Fibroblast of skin of scalp (primary cell): ENCODE results near the gene NUTM2F.
A peak's percentile ranks its signal among the peaks of the same experiment; 100 is the strongest.
"Not testable (repeated sequence)": the region's sequence is repeated elsewhere in the genome, so short reads cannot be mapped to it uniquely, and the experiment has no call there.

Experiments used
- DNase-seq: peaks from one replicate; pipeline ENCODE4 v3.0.0-alpha.2; 2013

The NUTM2F gene

DNA sequence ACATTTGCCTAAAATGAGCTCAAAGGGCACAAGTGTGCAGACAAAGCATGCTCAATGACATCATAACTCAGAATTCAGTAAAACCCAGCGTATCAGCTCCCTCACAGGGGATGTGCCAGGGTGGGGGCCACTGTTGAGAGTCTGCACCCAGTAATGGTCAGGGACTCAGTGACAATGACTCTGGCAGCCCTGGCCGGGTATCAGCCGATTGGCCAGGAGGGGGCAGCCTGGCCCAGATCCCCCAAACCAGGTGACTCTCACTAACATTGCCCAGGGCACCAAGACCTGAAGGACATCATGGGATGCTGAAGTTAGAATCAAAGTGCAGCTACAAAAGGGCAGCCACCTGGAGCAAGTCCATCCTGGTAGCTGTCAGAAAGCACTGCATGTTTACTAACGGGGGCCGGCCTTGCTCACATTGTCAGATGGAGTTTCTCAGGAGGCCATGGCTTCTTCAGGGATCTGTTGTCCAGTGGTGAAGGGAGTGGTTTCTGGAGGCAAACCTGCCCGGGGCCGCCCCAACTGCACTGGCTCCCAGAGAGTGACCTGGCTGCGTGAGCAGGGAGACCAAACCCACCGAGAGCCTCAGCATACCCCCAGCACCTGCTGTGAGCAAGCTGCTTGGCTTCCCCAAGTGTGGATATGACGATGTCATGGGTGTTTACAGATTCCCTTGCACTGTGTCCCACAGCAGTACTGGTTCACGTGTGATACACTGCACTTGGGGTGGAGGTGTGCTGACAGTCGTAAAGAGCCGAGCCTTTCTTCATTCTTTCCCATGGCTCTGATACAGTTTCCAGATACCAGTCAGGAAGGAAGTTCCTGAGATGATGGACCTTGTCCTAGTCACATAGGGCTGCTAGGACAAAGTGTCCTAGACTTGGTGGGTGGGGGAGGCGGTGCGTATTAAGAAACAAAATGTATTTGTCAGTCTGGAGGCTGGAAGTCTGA is 13.1 kb downstream of the NUTM2F start:
- DNase-seq, result not testable (repeated sequence)

DNA sequence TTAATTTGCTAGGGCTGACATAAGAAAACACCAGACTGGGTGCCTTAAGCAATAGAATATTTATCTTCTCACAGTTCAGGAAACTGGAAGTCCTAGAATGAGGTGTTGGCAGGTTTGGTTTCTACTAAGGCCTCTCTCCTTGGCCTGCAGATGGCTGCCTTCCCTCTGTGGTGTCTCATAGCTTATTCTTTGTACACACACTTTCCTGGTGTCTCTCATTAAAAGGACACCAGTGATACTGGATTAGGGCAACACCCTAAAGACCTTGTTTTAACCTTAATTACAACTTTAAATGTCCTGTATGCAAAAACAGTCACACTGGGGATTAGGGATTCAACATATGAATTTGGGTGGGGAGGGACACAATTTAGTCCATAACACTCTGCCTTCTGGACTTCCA is 25.1 kb downstream of the NUTM2F start:
- no peak for DNase-seq

DNA sequence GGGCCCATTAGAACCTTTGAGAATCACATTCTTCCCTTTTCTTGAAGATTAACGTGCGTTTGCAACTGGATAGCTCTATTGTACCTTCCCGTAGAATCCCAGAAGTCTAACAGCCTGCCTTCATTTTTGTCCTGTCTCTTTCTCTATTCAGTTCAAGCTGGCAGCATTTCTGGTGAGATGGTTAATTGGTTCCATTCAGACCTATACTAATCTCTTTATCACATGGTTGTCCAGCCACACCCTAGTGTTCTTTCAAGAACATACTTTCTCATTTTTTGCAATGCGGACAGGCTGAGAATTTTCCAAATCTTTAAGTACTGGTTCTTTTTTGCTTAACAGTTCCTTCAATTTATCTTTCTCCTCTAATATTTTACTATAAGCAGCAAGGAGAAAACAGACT is 26.0 kb downstream of the NUTM2F start:
- no peak for DNase-seq

DNA sequence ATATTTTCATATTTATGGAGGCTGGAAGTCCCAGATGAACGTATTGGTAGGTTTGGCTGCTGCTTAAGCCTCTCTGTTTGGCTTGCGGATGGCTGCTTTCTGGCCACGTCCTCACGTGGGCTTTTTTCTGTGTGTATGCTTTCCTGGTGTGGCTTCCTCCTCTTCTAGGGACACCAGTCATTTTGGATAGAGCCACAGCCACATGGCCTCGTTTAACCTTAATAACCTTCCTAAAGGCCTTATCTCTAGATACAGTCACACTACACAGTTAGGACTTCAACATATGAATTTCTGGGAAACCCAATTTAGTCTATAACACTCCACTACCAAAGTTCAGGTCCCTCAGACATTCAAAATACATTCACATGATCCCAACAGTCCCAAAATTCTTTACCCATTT is 26.9 kb downstream of the NUTM2F start:
- no peak for DNase-seq

DNA sequence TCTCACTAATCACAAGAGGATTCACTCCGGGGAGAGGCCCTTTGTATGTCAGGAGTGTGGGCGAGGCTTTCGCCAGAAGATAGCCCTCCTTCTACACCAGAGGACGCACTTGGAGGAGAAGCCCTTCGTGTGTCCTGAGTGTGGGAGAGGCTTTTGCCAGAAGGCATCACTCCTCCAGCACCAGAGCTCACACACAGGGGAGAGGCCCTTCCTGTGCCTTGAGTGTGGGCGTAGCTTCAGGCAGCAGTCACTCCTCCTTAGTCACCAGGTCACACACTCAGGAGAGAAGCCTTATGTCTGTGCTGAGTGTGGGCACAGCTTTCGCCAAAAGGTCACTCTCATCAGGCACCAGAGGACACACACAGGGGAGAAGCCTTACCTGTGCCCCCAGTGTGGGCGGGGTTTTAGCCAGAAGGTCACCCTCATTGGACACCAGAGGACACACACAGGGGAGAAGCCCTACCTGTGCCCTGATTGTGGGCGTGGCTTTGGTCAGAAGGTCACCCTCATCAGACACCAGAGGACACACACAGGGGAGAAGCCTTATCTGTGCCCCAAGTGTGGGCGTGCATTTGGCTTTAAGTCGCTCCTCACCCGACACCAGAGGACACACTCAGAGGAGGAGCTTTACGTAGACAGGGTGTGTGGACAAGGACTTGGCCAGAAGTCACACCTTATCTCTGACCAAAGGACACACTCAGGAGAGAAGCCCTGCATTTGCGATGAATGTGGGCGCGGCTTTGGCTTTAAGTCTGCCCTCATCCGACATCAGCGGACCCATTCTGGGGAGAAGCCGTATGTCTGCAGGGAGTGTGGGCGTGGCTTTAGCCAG is 27.8 kb downstream of the NUTM2F start:
- no peak for DNase-seq

DNA sequence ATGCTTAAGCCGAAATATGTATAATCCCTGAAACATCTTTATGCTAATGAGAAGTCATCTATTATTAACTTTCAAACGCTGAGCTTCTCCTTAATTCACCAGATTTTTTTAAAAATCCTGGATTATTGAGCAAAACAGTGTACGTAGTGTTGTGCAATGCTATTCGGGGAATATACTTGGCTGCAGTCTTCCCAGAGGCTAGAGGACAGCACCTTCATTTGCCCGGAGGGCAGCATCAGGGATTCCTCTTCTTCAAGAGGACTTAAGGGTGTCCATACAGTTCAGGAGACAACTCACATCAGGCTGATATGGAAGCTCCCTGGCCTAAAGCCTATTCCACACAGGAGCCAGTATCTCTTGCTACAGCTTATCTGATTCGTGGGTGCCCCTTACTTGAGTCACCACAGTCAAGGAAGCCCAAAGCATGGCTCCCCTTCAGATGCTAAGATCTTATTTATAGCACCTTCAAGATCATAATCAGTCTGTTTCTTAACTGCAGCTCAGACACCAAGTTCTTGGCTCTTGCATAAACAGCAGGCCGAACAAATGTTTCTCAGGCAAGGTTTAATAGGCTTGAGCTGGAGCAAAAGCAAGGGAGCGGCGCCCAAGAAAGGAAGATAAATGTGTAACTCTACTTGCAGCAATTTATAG is 29.4 kb downstream of the NUTM2F start:
- no peak for DNase-seq

DNA sequence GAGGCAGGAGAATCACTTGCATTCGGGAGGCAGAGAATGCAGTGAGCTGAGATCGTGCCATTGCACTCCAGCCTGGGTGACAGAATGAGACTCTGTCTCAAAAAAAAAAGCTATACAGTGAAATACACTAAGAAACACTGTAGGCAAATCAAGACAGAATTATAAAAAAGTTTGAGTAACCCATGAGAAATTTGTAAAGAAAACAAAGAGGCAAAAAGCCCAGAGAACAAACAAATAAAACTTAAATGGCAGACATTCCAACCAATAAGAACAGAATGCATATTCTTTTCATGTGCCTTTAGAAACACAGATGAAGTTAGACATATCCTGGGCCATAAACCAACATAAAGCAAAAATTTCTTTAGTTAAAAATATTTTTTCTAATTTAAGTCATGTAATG is 38.8 kb downstream of the NUTM2F start:
- peak; percentile 60 for DNase-seq

DNA sequence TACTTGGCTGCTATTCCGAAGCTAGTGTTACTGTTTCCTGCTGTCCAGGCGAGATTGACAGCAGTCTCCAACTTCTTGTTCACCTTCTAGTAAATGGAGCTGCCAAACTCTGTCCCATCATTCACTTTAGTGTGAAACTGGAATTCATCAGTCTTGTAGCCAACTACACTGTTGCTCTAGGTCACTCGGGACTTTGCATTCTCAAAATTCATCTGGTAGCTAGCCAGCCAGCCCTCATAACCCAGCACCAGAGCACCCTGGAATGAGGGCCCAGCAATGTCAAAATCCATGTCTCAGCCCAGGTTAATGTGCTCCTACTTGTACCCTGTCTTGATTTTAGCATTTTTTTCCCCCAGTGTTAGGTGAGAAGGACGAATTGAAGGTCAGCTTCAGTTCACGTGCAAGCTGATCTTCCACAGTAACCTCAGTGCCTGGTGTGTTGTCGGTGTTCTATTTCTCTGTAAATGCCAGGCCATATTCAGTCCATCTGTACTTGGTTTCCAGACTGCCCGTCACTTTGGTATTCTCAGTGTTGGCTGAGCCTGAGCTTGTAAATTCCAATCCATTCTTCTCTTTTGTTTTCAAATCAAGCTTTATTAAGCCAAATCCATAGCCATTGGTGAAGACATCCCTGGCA is 40.4 kb downstream of the NUTM2F start:
- no peak for DNase-seq

DNA sequence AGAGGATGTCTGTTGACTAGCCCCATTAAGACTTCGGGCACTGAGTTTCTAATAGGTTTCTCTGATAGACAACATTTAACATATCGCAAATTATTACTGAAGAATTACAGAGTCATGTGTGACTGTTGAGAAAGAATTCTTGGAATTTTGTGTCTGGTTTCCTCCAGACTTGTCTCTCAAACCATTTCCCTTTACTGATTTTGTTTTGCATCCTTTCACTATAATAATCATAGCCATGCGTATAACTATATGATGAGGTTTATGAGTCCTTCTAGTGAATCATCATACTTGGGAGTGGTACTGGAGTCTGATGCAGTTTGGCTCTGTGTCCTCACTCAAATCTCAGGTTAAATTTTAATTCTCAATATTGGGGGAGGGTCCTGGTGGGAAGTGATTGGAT is 42.3 kb downstream of the NUTM2F start:
- DNase-seq, result peak; percentile 48

DNA sequence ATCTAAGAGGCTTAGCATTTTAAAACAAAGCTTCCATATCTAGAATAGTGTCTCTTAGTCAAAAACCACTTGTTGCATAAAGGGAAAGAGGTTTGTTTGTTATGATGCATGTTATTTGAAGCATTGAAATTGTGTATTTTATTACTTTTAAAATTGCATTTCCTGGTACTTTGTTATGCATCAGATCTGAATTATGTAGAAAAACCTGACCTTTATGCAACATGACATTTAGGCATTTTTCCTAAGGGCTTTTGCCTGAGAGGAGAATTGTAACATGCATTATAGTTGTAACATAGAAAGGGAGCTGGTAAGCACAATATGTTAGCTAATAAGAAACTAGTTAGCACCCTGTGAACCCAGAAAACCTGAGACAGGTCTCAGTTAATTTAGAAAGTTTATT is 47.3 kb downstream of the NUTM2F start:
- DNase-seq, result no peak

DNA sequence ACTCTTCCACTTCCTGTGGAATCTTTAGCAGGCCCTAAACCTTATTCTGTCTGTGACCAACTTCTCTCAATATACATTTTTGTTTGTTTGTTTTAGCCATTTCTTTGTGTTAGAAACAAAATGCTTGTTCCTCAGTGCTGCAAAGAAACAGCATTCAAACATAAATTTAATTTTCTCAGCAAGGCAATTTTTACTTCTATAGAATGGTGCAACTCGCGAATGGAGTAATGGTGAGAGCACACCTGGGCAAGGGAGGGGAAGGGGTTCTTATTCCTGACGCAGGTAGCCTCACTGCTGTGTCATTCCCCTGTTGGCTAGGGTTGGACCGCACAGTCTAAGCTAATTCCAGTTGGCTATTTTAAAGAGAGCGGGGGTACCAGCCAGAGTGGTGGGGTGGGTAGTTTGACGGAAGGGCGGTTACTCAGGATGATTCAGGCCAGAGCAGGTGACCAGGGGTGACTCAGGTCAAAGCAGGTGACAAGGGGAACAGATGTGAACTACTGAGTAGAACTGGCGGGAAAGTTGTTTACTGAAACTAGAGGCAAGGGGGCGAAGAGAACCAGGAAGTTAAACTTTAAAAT is 47.9 kb downstream of the NUTM2F start:
- DNase-seq, result no peak

DNA sequence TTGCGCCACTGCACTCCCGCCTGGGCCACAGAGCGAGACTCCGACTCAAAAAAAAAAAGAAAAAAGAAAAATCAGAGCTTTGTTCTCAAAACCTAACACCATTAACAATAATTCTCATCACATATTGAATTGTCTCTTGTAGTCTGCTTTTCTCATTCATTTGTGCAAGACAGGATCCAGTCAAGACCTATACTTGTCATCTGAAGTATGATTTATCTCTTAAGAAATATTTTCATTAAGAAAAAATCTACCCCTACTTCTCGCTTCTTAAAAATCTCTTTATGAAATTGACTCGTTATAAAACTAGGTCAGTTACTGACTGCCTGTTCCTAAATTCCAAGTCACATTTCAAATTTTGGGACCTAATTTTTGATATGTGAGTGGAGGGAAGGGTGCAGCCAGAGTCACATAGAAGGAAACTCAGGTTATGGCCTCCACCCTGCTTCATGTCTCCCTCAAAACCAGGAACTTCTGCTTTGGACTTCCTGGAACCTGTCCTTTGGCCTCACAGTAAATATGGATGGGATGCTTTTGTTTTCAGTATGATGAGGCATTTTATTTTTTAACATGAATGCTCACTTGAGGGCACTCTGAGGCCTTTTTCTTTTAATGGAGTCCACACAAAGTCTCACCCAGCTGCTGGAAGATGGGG is 50.4 kb downstream of the NUTM2F start:
- DNase-seq, result no peak

DNA sequence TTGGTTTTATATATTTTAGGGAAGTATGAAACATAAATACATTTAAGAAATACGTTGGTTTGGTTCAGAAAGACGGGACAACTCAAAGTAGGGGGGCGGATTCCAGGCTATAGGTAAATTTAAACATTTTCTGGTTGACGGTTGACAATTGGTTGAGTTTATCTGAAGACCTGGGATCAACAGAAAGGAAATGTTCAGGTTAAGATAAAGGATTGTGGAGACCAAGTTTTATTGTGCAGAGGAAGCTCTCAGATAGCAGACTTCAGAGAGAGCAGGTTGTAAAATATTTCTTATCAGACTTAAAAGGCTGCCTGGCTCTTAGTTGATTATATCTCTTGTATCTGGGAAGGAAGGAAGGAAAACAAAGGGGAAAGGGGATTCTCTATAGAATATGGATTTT is 51.4 kb downstream of the NUTM2F start:
- DNase-seq, result not testable (repeated sequence)

DNA sequence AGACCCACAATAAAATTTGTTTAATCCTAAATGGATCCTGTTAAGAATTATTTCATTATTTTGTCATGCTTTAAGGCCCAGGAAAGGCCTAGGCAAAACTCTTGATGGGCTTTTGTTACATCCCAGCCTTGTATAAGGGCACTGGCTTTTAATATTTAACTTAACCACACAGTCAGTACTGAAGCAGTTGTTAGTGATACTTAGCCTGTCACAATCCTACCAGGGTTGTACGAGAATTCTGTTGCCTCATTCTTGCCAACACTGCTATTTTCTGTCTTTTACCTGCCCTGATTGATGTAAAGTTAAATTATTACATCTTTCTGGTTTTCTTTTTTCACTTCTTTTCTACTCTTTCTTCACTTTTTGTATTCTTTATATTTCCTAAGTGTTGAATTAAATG is 58.4 kb downstream of the NUTM2F start:
- DNase-seq, result no peak

DNA sequence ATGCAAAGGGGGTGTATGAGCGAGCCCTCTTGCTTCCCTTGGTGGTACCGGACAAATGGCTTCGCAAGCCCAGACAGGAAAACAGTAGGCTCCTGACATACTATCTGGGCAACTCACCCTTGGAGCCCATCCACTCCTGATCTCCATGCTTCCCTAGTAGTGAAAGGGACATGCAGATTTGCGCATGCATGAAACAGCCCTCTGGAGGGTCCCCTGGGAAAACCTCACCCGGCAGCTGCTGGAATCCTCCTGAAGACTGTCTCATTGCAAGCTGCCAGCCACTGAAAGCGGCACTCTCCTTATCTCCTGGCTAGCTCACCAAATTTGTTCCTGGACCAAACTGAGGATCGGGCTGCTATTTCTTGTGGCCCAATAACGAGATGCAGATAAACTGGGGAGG is 59.2 kb downstream of the NUTM2F start:
- no peak for DNase-seq
